NCI-H2107 treated with DMSO at 0.1 percent for 48 hours (cell line): ENCODE data around the gene RFTN1.

Experiments
- DNase-seq: peaks from one replicate; lab custom pipeline; 2025; ENCODE audit not compliant: unreplicated experiment; lab: John Stamatoyannopoulos, UW

Gene RFTN1

GRCh38 chr3:16410659-16411058, 102.8 kb downstream of the RFTN1 start:
- DNase-seq, result no peak

- no peak for DNase-seq
These were observed 104.5 kb downstream of the RFTN1 start for GRCh38 chr3:16409032-16409431.

- no peak for DNase-seq
These were observed 106.1 kb downstream of the RFTN1 start for GRCh38 chr3:16407366-16407765.

- DNase-seq, result no peak
These were observed 106.9 kb downstream of the RFTN1 start for GRCh38 chr3:16406579-16406978.

- no peak for DNase-seq
These were observed 107.3 kb downstream of the RFTN1 start for GRCh38 chr3:16406166-16406565.

- no peak for DNase-seq
These were observed 109.1 kb downstream of the RFTN1 start for GRCh38 chr3:16404349-16404895.

- no peak for DNase-seq
These were observed 111.0 kb downstream of the RFTN1 start for GRCh38 chr3:16402451-16402850.

- no peak for DNase-seq
These were observed 112.2 kb downstream of the RFTN1 start for GRCh38 chr3:16401273-16401672.

- DNase-seq, result no peak
These were observed 113.2 kb downstream of the RFTN1 start for GRCh38 chr3:16400106-16400931.

GRCh38 chr3:16399473-16399872, 114.0 kb downstream of the RFTN1 start:
- peak; percentile 45 for DNase-seq

- DNase-seq, result no peak
These were observed 114.9 kb downstream of the RFTN1 start for GRCh38 chr3:16398648-16399047.

GRCh38 chr3:16396202-16396601, 117.3 kb downstream of the RFTN1 start:
- DNase-seq, result no peak

GRCh38 chr3:16395212-16395611, 118.3 kb downstream of the RFTN1 start:
- DNase-seq, result no peak

GRCh38 chr3:16394639-16395038, 118.9 kb downstream of the RFTN1 start:
- DNase-seq, result no peak

GRCh38 chr3:16392717-16393116, 120.8 kb downstream of the RFTN1 start:
- no peak for DNase-seq

GRCh38 chr3:16392065-16392464, 121.4 kb downstream of the RFTN1 start:
- DNase-seq, result no peak

GRCh38 chr3:16390581-16390980, 122.9 kb downstream of the RFTN1 start:
- DNase-seq, result no peak

- no peak for DNase-seq
These were observed 124.6 kb downstream of the RFTN1 start for GRCh38 chr3:16388850-16389441.

GRCh38 chr3:16386561-16386960, 126.9 kb downstream of the RFTN1 start:
- DNase-seq, result no peak

GRCh38 chr3:16385151-16385550, 128.3 kb downstream of the RFTN1 start:
- no peak for DNase-seq

GRCh38 chr3:16383864-16384263, 129.6 kb downstream of the RFTN1 start:
- DNase-seq, result no peak

GRCh38 chr3:16382845-16383244, 130.7 kb downstream of the RFTN1 start:
- no peak for DNase-seq
